HEK293 (cell line): ENCODE results near the gene SRRM1.

Experiments used
- CTCF ChIP-seq: fragments of 450-650 bp; formaldehyde crosslinking; IDR thresholded peaks from 2 replicates; pipeline ENCODE4 v1.5.1; 2016; ENCODE audit warnings: missing biosample characterization, missing genetic modification characterization
- ZNF785 ChIP-seq: fragments of 450-650 bp; formaldehyde crosslinking; IDR thresholded peaks from 2 replicates; pipeline ENCODE4 v1.5.1; 2016; ENCODE audit warnings: missing biosample characterization, missing genetic modification characterization

- no peak for TF ChIP-seq CTCF
- no peak for TF ChIP-seq ZNF785
Measured at GRCh38 chr1:24717887-24718650, 75.0 kb downstream of the SRRM1 start.
